ENCODE data around the gene COA1. TPM values are rescaled to one million over a fixed set of nuclear protein-coding genes. Genes with fewer than 3 reads are reported as not detected.

COA1 gene
- total RNA-seq, 2 donors from 2014 or later = 47.9 to 57.5 TPM

- 12% methylated on average over 10 of the region's 10 CpGs for WGBS
- intact Hi-C loops (cut with DNase I) = loop anchor here (2.0 kb wide), 1 partner anchor 65 kb away; the partner anchor contains the start of gene STK17A
- Histone ChIP-seq H3K27me3 (replicated peaks; ENCODE audit: insufficient read depth) (no peaks in the 10 kb centered on the region), H3K36me3 (peaks cover 0 to 6% of the 10 kb centered on the region in 2 donors), H3K27ac (peak overlapping the region; percentile 72 to 83), H3K4me1 (replicated peaks) (peaks cover 9% of the 10 kb centered on the region), H3K4me3 (no peak overlapping the region), H3K9me3 (no peaks in the 10 kb centered on the region)
- TF ChIP-seq POLR2AphosphoS5 (IDR thresholded peaks at IDR 0.05) (peak; percentile 72), CTCF (IDR thresholded peaks at IDR 0.05) (no peak), POLR2A (IDR thresholded peaks at IDR 0.05) (no peak)
- peak; percentile 77 for DNase-seq (ENCODE audit: low spot score)
These were observed 81.5 kb downstream of the COA1 start for GRCh38 chr7:43647673-43648472.

GRCh38 chr7:43647339-43647672 is 82.0 kb downstream of the COA1 start:
- Histone ChIP-seq H3K27me3 (replicated peaks; ENCODE audit: insufficient read depth) (no peaks in the 10 kb centered on the region), H3K4me1 (replicated peaks) (peaks cover 9% of the 10 kb centered on the region), H3K27ac (peak overlapping the region; percentile 72 to 83), H3K36me3 (peaks cover 0 to 6% of the 10 kb centered on the region in 2 donors), H3K4me3 (no peak overlapping the region), H3K9me3 (no peaks in the 10 kb centered on the region)
- TF ChIP-seq CTCF (IDR thresholded peaks at IDR 0.05) (no peak), POLR2A (IDR thresholded peaks at IDR 0.05) (no peak), POLR2AphosphoS5 (IDR thresholded peaks at IDR 0.05) (no peak)
- DNase-seq (ENCODE audit: low spot score) = no peak
- 34% methylated on average over 7 of the region's 7 CpGs for WGBS
- intact Hi-C loops (cut with DNase I) = no loop called here

DNA sequence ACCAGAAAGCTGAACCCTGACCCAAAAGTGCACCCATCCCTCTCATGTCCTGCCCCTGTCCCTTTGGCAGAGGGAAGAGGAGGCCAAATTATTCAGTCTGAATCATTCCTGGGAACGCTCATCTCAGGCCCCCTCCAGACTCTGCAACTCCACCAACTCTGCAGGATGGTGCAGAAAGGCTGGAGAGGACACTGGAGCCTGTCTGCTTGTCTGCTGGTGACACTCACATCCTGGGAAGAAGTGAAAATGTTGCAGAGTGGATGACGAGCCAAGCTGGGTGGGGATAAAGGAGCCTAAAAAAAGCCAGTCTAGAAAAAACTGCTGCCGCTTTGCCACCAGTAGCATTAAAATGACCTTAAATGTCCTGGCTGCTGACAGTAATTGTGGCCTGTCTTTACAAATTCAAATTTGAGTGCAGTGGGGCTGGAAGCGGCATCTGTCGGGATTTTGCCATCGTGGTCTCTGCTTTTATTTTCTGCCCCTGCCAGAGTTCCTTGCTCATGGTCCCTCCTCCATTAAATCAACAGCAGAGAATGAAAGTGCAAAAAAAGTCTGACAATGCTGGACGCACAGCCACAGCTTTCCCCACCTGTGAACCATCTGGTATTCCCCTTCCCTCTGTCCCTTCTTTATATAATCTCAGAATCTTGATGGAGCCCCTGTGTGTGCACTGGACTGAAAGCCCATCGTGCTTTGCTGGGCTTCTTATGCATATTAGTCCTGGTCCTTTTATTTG is 82.6 kb downstream of the COA1 start:
- Histone ChIP-seq H3K36me3 (peaks cover 0 to 6% of the 10 kb centered on the region in 2 donors), H3K27me3 (replicated peaks; ENCODE audit: insufficient read depth) (no peaks in the 10 kb centered on the region), H3K9me3 (no peaks in the 10 kb centered on the region), H3K4me3 (no peak overlapping the region), H3K4me1 (replicated peaks) (peaks cover 9% of the 10 kb centered on the region), H3K27ac (peak overlapping the region; percentile 72 to 83)
- intact Hi-C loops (cut with DNase I) = no loop called here
- DNase-seq (ENCODE audit: low spot score) = no peak
- no peak for TF ChIP-seq POLR2A (IDR thresholded peaks at IDR 0.05)
- no peak for TF ChIP-seq CTCF (IDR thresholded peaks at IDR 0.05)
- no peak for TF ChIP-seq POLR2AphosphoS5 (IDR thresholded peaks at IDR 0.05)
- 35% methylated on average over 8 of the region's 8 CpGs for WGBS

GRCh38 chr7:43645699-43646226 is 83.6 kb downstream of the COA1 start:
- H3K36me3 ChIP-seq = peaks cover 0 to 6% of the 10 kb centered on the region in 2 donors
- DNase-seq (ENCODE audit: low spot score) = no peak
- H3K9me3 ChIP-seq = no peaks in the 10 kb centered on the region
- no peak overlapping the region for H3K4me3 ChIP-seq
- H3K27me3 ChIP-seq (replicated peaks; ENCODE audit: insufficient read depth) = no peaks in the 10 kb centered on the region
- H3K27ac ChIP-seq = peak overlapping the region; percentile 72 to 83
- H3K4me1 ChIP-seq (replicated peaks) = peaks cover 9% of the 10 kb centered on the region
- 81% methylated on average over 3 of the region's 3 CpGs for WGBS
- intact Hi-C loops (cut with DNase I) = no loop called here
- TF ChIP-seq CTCF (IDR thresholded peaks at IDR 0.05) (no peak), POLR2A (IDR thresholded peaks at IDR 0.05) (no peak), POLR2AphosphoS5 (IDR thresholded peaks at IDR 0.05) (no peak)

Measured in prostate gland (tissue), 2 donors.